ENCODE measurements around the gene SSC4D. TPM values are rescaled to one million over a fixed set of nuclear protein-coding genes. Genes with fewer than 3 reads are reported as not detected.

Gene SSC4D
- polyA plus RNA-seq, 3 donors, result 0.48 to 0.56 (median 0.56) TPM

- Histone ChIP-seq H3K27ac (ENCODE audit: low read depth in 1 of 2, low read length in 2 of 2) (no peak overlapping the region), H2AFZ (ENCODE audit: insufficient read depth, low read depth, low read length, poor library complexity, severe bottlenecking) (no peak overlapping the region), H3K79me2 (ENCODE audit: insufficient read depth, low read length) (no peaks in the 10 kb centered on the region), H3K4me1 (ENCODE audit: control insufficient read depth in 1 of 2, insufficient read depth in 2 of 2, low read length in 2 of 2) (peaks cover 9 to 23% of the 10 kb centered on the region in 2 donors), H3K4me2 (replicated peaks; ENCODE audit: extremely low read depth, low read length, poor library complexity, severe bottlenecking) (no peak overlapping the region), H3K36me3 (replicated peaks in 1 of 2; ENCODE audit: control insufficient read depth in 1 of 2, insufficient read depth in 2 of 2, low read length in 2 of 2) (no peaks in the 10 kb centered on the region), H4K20me1 (ENCODE audit: insufficient read depth, low read length) (no peaks in the 10 kb centered on the region), H3K4me3 (replicated peaks in 1 of 3; ENCODE audit: low read depth in 2 of 3, low read length in 3 of 3) (no peak overlapping the region), H3K9ac (ENCODE audit: insufficient read depth, low read length, poor library complexity, severe bottlenecking) (no peak overlapping the region), H3K27me3 (ENCODE audit: control insufficient read depth in 2 of 2, insufficient read depth in 2 of 2, low read length in 2 of 2) (no peaks in the 10 kb centered on the region), H3K9me3 (replicated peaks in 1 of 2; ENCODE audit: control insufficient read depth in 1 of 2, insufficient read depth in 1 of 2, low read length in 2 of 2) (no peaks in the 10 kb centered on the region)
- Mint-ChIP-seq H3K9me3 (no peaks in the 10 kb centered on the region), H3K36me3 (peaks cover 6 to 7% of the 10 kb centered on the region in 2 donors), H3K4me3 (no peak overlapping the region), H3K4me1 (peaks cover 26% of the 10 kb centered on the region), H3K27ac (peak overlapping the region in 1 of 7 donors; percentile 46), H3K27me3 (ENCODE audit: low read depth in 3 of 3) (peaks cover 0 to 4% (median 0%) of the 10 kb centered on the region in 3 donors)
- TF ChIP-seq CTCF (IDR thresholded peaks at IDR 0.05), result no peak
- no CpG with 5 or more reads among the region's 5 CpGs for WGBS (ENCODE audit: insufficient coverage)
- no peak for DNase-seq
- intact Hi-C loops (cut with micrococcal nuclease), result no loop called here
These were observed 2.8 kb upstream of the SSC4D start for GRCh38 chr7:76412249-76412648.

- Mint-ChIP-seq H3K4me1 (peaks cover 26% of the 10 kb centered on the region), H3K4me3 (no peak overlapping the region), H3K9me3 (no peaks in the 10 kb centered on the region), H3K27ac (peak overlapping the region in 1 of 7 donors; percentile 23), H3K36me3 (peaks cover 6 to 7% of the 10 kb centered on the region in 2 donors), H3K27me3 (ENCODE audit: low read depth in 3 of 3) (peaks cover 0 to 4% (median 0%) of the 10 kb centered on the region in 3 donors)
- peaks cover 9 to 23% of the 10 kb centered on the region in 2 donors for H3K4me1 ChIP-seq (ENCODE audit: control insufficient read depth in 1 of 2, insufficient read depth in 2 of 2, low read length in 2 of 2)
- no peaks in the 10 kb centered on the region for H4K20me1 ChIP-seq (ENCODE audit: insufficient read depth, low read length)
- no peak for TF ChIP-seq CTCF (IDR thresholded peaks at IDR 0.05)
- H3K36me3 ChIP-seq (replicated peaks in 1 of 2; ENCODE audit: control insufficient read depth in 1 of 2, insufficient read depth in 2 of 2, low read length in 2 of 2), result no peaks in the 10 kb centered on the region
- no peak overlapping the region for H3K4me3 ChIP-seq (replicated peaks in 1 of 3; ENCODE audit: low read depth in 2 of 3, low read length in 3 of 3)
- intact Hi-C loops (cut with micrococcal nuclease), result no loop called here
- DNase-seq, result peak in 1 of 3 donors; percentile 30
- H3K27ac ChIP-seq (ENCODE audit: low read depth in 1 of 2, low read length in 2 of 2), result no peak overlapping the region
- WGBS (ENCODE audit: insufficient coverage), result no CpG with 5 or more reads among the region's 1 CpG
- no peak overlapping the region for H3K4me2 ChIP-seq (replicated peaks; ENCODE audit: extremely low read depth, low read length, poor library complexity, severe bottlenecking)
- H3K79me2 ChIP-seq (ENCODE audit: insufficient read depth, low read length), result no peaks in the 10 kb centered on the region
- no peak overlapping the region for H3K9ac ChIP-seq (ENCODE audit: insufficient read depth, low read length, poor library complexity, severe bottlenecking)
- no peak overlapping the region for H2AFZ ChIP-seq (ENCODE audit: insufficient read depth, low read depth, low read length, poor library complexity, severe bottlenecking)
- H3K9me3 ChIP-seq (replicated peaks in 1 of 2; ENCODE audit: control insufficient read depth in 1 of 2, insufficient read depth in 1 of 2, low read length in 2 of 2), result no peaks in the 10 kb centered on the region
- no peaks in the 10 kb centered on the region for H3K27me3 ChIP-seq (ENCODE audit: control insufficient read depth in 2 of 2, insufficient read depth in 2 of 2, low read length in 2 of 2)
These were observed 2.1 kb upstream of the SSC4D start for GRCh38 chr7:76411626-76412025.

Measured in CD14-positive monocyte (primary cell).